Measurements from ENCODE around the gene AGPAT4. TPM values are rescaled to one million over a fixed set of nuclear protein-coding genes. Genes with fewer than 3 reads are reported as not detected.

AGPAT4 gene
- total RNA-seq, 1 experiment from 2014 or later = 9.2 TPM

DNA sequence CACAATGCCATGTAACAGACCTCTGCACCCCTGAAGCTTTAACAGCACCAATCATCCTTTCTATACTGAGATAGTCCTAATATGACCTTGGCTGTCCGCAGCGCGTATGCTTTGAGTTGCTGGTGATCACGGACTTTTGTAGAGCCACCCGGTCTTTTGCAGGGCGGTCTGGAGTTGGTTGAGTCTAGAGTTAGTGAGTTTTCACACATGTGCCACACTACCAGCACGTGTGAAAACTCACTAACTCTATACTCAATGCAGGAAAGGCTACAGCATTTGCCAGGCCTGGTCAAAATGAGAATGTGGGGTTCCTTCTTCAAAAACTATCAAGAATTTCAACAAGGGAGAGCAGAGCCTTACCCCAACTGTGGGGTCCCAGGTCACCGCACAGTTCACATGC is 14.6 kb downstream of the AGPAT4 start:
- Histone ChIP-seq H3K4me1 (no peaks in the 10 kb centered on the region), H3K36me3 (ENCODE audit: control insufficient read depth, insufficient read depth, low read length) (no peaks in the 10 kb centered on the region), H3K27me3 (replicated peaks; ENCODE audit: control insufficient read depth, insufficient read depth, low read length) (no peaks in the 10 kb centered on the region), H3K9me3 (no peaks in the 10 kb centered on the region), H3K4me3 (ENCODE audit: low read depth, low read length) (no peak overlapping the region)
- no peak overlapping the region for H3K4me3 Mint-ChIP-seq (ENCODE audit: unreplicated experiment)
- no TSS peak for BruUV-seq (replicated peaks)
- POLR2A ChIA-PET = no interaction called here
- no peaks in the 10 kb centered on the region for H3K9me3 Mint-ChIP-seq (ENCODE audit: unreplicated experiment)
- H3K27ac Mint-ChIP-seq (ENCODE audit: unreplicated experiment) = no peak overlapping the region
- intact Hi-C loops (cut with micrococcal nuclease; ENCODE audit: unreplicated experiment) = no loop called here
- H3K4me1 Mint-ChIP-seq (ENCODE audit: low read depth, unreplicated experiment) = peaks cover 6% of the 10 kb centered on the region
- no peak for DNase-seq
- H3K27me3 Mint-ChIP-seq (ENCODE audit: insufficient read depth, unreplicated experiment) = no peaks in the 10 kb centered on the region
- CTCF ChIA-PET = no interaction called here
- TF ChIP-seq, protein P1, sequence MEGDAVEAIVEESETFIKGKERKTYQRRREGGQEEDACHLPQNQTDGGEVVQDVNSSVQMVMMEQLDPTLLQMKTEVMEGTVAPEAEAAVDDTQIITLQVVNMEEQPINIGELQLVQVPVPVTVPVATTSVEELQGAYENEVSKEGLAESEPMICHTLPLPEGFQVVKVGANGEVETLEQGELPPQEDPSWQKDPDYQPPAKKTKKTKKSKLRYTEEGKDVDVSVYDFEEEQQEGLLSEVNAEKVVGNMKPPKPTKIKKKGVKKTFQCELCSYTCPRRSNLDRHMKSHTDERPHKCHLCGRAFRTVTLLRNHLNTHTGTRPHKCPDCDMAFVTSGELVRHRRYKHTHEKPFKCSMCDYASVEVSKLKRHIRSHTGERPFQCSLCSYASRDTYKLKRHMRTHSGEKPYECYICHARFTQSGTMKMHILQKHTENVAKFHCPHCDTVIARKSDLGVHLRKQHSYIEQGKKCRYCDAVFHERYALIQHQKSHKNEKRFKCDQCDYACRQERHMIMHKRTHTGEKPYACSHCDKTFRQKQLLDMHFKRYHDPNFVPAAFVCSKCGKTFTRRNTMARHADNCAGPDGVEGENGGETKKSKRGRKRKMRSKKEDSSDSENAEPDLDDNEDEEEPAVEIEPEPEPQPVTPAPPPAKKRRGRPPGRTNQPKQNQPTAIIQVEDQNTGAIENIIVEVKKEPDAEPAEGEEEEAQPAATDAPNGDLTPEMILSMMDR (IDR thresholded peaks at IDR 0.05; ENCODE audit: insufficient read depth in 1 of 2, low read depth in 1 of 2, low read length in 1 of 2, severe bottlenecking in 1 of 2, unreplicated experiment in 1 of 2) = no peak
- H3K36me3 Mint-ChIP-seq (ENCODE audit: insufficient read depth, unreplicated experiment) = no peaks in the 10 kb centered on the region

DNA sequence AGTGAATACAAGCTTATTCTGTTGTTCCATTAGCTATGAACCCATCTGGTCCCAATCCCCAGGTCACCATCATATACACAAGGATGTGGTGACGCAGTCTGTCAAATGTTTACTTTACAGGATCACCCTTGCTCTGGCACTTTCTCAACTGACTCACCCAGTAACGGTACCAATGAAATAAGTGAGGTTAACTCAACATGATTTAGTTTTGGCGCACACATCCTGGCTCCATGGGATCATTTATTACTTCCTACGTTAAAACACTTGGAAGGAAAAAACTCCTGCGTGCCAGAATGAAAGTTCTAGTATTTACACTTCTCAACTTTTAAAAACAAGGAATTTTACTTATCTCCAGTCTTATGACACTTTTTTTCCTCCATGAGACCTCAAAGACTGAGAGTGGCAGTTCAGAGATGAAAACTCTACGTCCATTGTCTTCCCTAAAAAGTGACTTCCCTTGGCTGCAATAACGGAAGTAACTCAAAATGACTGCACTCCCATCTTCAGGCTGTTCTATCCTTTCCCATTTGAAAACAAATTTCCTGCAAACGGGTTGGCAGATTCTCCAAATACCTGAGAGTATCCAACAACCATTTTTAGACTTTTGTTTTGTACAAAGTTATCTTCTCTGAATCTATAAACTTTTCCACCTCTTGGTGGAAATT is 15.9 kb downstream of the AGPAT4 start:
- Histone ChIP-seq H3K4me1 (no peaks in the 10 kb centered on the region), H3K36me3 (ENCODE audit: control insufficient read depth, insufficient read depth, low read length) (no peaks in the 10 kb centered on the region), H3K27me3 (replicated peaks; ENCODE audit: control insufficient read depth, insufficient read depth, low read length) (no peaks in the 10 kb centered on the region), H3K4me3 (ENCODE audit: low read depth, low read length) (no peak overlapping the region), H3K9me3 (no peaks in the 10 kb centered on the region)
- ChIA-PET CTCF (no interaction called here), POLR2A (no interaction called here)
- H3K9me3 Mint-ChIP-seq (ENCODE audit: unreplicated experiment) = no peaks in the 10 kb centered on the region
- H3K27me3 Mint-ChIP-seq (ENCODE audit: insufficient read depth, unreplicated experiment) = no peaks in the 10 kb centered on the region
- no peak overlapping the region for H3K4me3 Mint-ChIP-seq (ENCODE audit: unreplicated experiment)
- intact Hi-C loops (cut with micrococcal nuclease; ENCODE audit: unreplicated experiment) = no loop called here
- H3K27ac Mint-ChIP-seq (ENCODE audit: unreplicated experiment) = no peak overlapping the region
- H3K36me3 Mint-ChIP-seq (ENCODE audit: insufficient read depth, unreplicated experiment) = no peaks in the 10 kb centered on the region
- H3K4me1 Mint-ChIP-seq (ENCODE audit: low read depth, unreplicated experiment) = peaks cover 6% of the 10 kb centered on the region
- no peak for DNase-seq
- TF ChIP-seq, protein P1 (IDR thresholded peaks at IDR 0.05; ENCODE audit: insufficient read depth in 1 of 2, low read depth in 1 of 2, low read length in 1 of 2, severe bottlenecking in 1 of 2, unreplicated experiment in 1 of 2) = no peak
- BruUV-seq (replicated peaks) = no TSS peak

DNA sequence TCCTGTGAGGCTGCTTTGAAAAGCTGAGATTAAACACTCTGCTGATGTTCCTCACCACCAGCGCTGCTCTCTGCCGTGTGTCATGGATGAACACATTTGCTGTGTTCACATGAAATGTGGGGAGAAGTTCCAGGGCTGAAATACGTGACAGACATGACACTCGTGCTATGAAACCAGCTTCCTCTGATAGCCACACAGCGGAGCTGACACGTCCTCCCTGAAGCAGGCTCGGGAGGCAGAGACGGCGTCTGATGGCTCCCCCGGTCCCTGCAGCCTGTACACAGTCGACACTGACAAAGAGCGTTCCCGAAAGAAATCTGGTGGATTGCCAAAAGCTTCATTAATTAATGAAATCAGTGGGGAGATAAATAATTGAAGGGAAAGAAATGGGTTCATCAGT is 17.5 kb downstream of the AGPAT4 start:
- CTCF ChIA-PET = no interaction called here
- Histone ChIP-seq H3K27me3 (replicated peaks; ENCODE audit: control insufficient read depth, insufficient read depth, low read length) (no peaks in the 10 kb centered on the region), H3K36me3 (ENCODE audit: control insufficient read depth, insufficient read depth, low read length) (no peaks in the 10 kb centered on the region), H3K4me1 (no peaks in the 10 kb centered on the region), H3K9me3 (no peaks in the 10 kb centered on the region), H3K4me3 (ENCODE audit: low read depth, low read length) (no peak overlapping the region)
- Mint-ChIP-seq H3K9me3 (ENCODE audit: unreplicated experiment) (no peaks in the 10 kb centered on the region), H3K4me3 (ENCODE audit: unreplicated experiment) (no peak overlapping the region), H3K4me1 (ENCODE audit: low read depth, unreplicated experiment) (peaks cover 6% of the 10 kb centered on the region), H3K27me3 (ENCODE audit: insufficient read depth, unreplicated experiment) (no peaks in the 10 kb centered on the region), H3K27ac (ENCODE audit: unreplicated experiment) (no peak overlapping the region), H3K36me3 (ENCODE audit: insufficient read depth, unreplicated experiment) (peaks cover 3% of the 10 kb centered on the region)
- POLR2A ChIA-PET = no interaction called here
- BruUV-seq (replicated peaks) = no TSS peak
- DNase-seq = no peak
- intact Hi-C loops (cut with micrococcal nuclease; ENCODE audit: unreplicated experiment) = no loop called here
- TF ChIP-seq, protein P1 (IDR thresholded peaks at IDR 0.05; ENCODE audit: insufficient read depth in 1 of 2, low read depth in 1 of 2, low read length in 1 of 2, severe bottlenecking in 1 of 2, unreplicated experiment in 1 of 2) = no peak
